ENCODE results near the gene SPECC1L.

SPECC1L gene

GRCh38 chr22:24431309-24432034 is 160.8 kb downstream of the SPECC1L start:
- DNase-seq: no peak

- no peak for DNase-seq
Observed at GRCh38 chr22:24432059-24432853, 161.6 kb downstream of the SPECC1L start.

GRCh38 chr22:24433001-24433827 is 162.6 kb downstream of the SPECC1L start:
- DNase-seq: no peak

GRCh38 chr22:24433828-24434470 is 163.3 kb downstream of the SPECC1L start:
- DNase-seq: peak in 1 of 4 experiments; percentile 39

- DNase-seq: peak; percentile 32 to 64 (median 42)
Observed at GRCh38 chr22:24434471-24435322, 164.1 kb downstream of the SPECC1L start.

GRCh38 chr22:24435323-24435645 is 164.7 kb downstream of the SPECC1L start:
- no peak for DNase-seq

GRCh38 chr22:24435861-24436371 is 165.3 kb downstream of the SPECC1L start:
- no peak for DNase-seq

- no peak for DNase-seq
Observed at GRCh38 chr22:24436553-24436952, 165.9 kb downstream of the SPECC1L start.

GRCh38 chr22:24437091-24437490 is 166.5 kb downstream of the SPECC1L start:
- DNase-seq: no peak

GRCh38 chr22:24437741-24438328 is 167.2 kb downstream of the SPECC1L start:
- no peak for DNase-seq

GRCh38 chr22:24440270-24440717 is 169.7 kb downstream of the SPECC1L start:
- DNase-seq: no peak

GRCh38 chr22:24440718-24441405 is 170.2 kb downstream of the SPECC1L start:
- no peak for DNase-seq

GRCh38 chr22:24441406-24442351 is 171.0 kb downstream of the SPECC1L start:
- no peak for DNase-seq

GRCh38 chr22:24442352-24442744 is 171.7 kb downstream of the SPECC1L start:
- DNase-seq: no peak

GRCh38 chr22:24443668-24444067 is 173.0 kb downstream of the SPECC1L start:
- DNase-seq: no peak

GRCh38 chr22:24444251-24444650 is 173.6 kb downstream of the SPECC1L start:
- DNase-seq: no peak

- no peak for DNase-seq
Observed at GRCh38 chr22:24444729-24445466, 174.3 kb downstream of the SPECC1L start.

- no peak for DNase-seq
Observed at GRCh38 chr22:24445481-24446259, 175.0 kb downstream of the SPECC1L start.

All from activated CD4-positive, CD25-positive, alpha-beta regulatory T cell (primary cell).